ENCODE measurements around the gene ARRDC5. TPM values are rescaled to one million over a fixed set of nuclear protein-coding genes. Genes with fewer than 3 reads are reported as not detected.

The ARRDC5 gene
- total and polyA plus RNA-seq, 2 of the 8 experiments (the other 6 are each of a cell fraction or from before 2014, with no cell fraction given), result not detected

DNA sequence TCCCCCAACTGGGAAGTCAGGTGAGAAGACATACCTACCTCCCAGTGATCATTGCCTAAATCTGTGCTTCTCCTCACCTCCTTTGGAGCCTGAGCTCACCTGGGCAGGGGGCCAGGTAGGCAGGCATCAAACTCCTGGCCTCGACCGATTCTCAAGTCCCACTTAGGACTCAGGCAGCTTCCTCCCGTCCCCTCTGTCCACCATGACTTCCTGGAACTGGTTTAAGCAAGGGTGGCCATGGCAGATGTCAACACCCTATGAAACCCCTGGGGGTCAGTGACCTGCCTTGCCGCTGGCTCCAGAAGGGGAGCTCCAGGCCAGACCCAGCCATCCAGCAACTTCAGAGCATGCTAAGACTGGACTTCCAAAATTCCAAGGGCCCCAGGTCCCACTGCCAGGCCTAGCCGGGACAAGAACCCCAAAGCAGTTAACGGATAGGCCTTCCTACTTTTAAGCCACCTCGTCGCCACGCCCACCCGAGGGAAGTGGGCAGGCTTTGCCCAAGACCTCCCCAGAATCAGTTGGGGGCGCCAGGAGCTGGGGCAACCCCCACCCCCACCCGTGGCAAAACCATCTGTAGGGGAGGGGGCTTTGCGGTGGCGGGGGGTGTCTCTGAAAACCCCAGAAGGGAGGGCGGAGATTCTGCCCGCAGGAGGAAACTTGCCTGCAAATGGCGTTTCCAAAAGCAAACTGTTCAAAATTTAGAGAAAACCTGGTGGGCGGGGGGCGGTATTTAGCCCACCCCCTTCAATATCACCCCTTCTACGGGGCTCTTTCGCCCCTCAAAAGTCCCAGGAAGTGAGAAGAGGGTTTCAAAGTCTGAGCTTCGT lies 35.9 kb downstream of the ARRDC5 start:
- Histone ChIP-seq H3K79me1 (ENCODE audit: low read depth, low read length) (peaks cover 3% of the 10 kb centered on the region; the same call in 1 of the 2 replicates), H4K91ac (replicated peaks; ENCODE audit: insufficient read length, low read length) (no peak overlapping the region), H3K23me2 (ENCODE audit: low read depth, low read length) (no peaks in the 10 kb centered on the region; the same call in 1 of the 2 replicates), H3K14ac (ENCODE audit: insufficient read length) (no peak overlapping the region), H3K79me2 (ENCODE audit: control insufficient read depth in 1 of 2, insufficient read depth in 2 of 2, low read length in 2 of 2) (peaks cover 0 to 6% of the 10 kb centered on the region in 2 experiments; a peak in 2 of 4 replicates), H3K27ac (ENCODE audit: low read depth, low read length) (peak overlapping the region; percentile 46), H2BK120ac (replicated peaks; ENCODE audit: low read depth, low read length) (no peak overlapping the region), H3K4me2 (ENCODE audit: insufficient read depth in 1 of 2, low read depth in 2 of 2, low read length in 2 of 2) (peak overlapping the region; percentile 66 to 91), H2BK12ac (ENCODE audit: low read depth, low read length) (no peak overlapping the region), H2BK5ac (ENCODE audit: low read depth, low read length) (peak overlapping the region; percentile 16; the same call in 1 of the 2 replicates), H3K9me3 (ENCODE audit: insufficient read depth in 2 of 2, low read depth in 1 of 2, low read length in 1 of 2) (no peaks in the 10 kb centered on the region), H3K4ac (replicated peaks; ENCODE audit: insufficient read length, low read depth, low read length) (no peak overlapping the region), H3K18ac (ENCODE audit: extremely low read depth, low read length) (no peak overlapping the region; the same call in 1 of the 2 replicates), H3K9ac (replicated peaks in 1 of 4; ENCODE audit: extremely low read depth in 1 of 4, low read depth in 3 of 4, low read length in 3 of 4) (peak overlapping the region in 3 of 4 experiments; percentile 20 to 58 (median 31); a peak in 3 of 7 replicates), H3K56ac (replicated peaks; ENCODE audit: insufficient read length, low read depth, low read length) (peak overlapping the region; percentile 9), H3K27me3 (replicated peaks in 1 of 4; ENCODE audit: control insufficient read depth in 3 of 4, extremely low read depth in 1 of 4, insufficient read depth in 3 of 4, low read length in 3 of 4) (no peaks in the 10 kb centered on the region), H3K36me3 (ENCODE audit: control insufficient read depth in 2 of 4, insufficient read depth in 4 of 4, low read length in 3 of 4) (no peaks in the 10 kb centered on the region), H3K4me3 (ENCODE audit: extremely low read depth in 1 of 4, insufficient read depth in 2 of 4, low read depth in 3 of 4, low read length in 4 of 4) (peak overlapping the region; percentile 77 to 98 (median 84)), H2BK20ac (ENCODE audit: low read length) (no peak overlapping the region), H4K8ac (ENCODE audit: extremely low read depth, insufficient read depth, low read length) (peak overlapping the region; percentile 64; the same call in 1 of the 2 replicates), H3K4me1 (replicated peaks in 1 of 4; ENCODE audit: control insufficient read depth in 3 of 4, insufficient read depth in 4 of 4, low read length in 3 of 4) (peaks cover 0 to 5% (median 2%) of the 10 kb centered on the region in 4 experiments; a peak in 3 of 7 replicates), H3K23ac (ENCODE audit: insufficient read length) (no peak overlapping the region), H2AK5ac (ENCODE audit: low read depth, low read length) (no peak overlapping the region), H4K5ac (ENCODE audit: insufficient read length, low read depth, low read length) (no peak overlapping the region), H2BK15ac (ENCODE audit: low read length) (no peak overlapping the region), H2AFZ (ENCODE audit: low read length) (no peak overlapping the region), H4K20me1 (replicated peaks in 1 of 2; ENCODE audit: control insufficient read depth in 1 of 2, insufficient read depth in 2 of 2, low read length in 2 of 2) (peaks cover 0 to 7% of the 10 kb centered on the region in 2 experiments)
- FAIRE-seq, result no peak
- CTCF ChIA-PET (ENCODE audit: partially characterized antibody), result interaction anchor here (0.6 to 5.1 kb wide), 16 partner anchors 8 to 288 kb away, joined by 3 to 44 read pairs (median 4); no protein-coding TSS in a partner anchor
- WGBS, 2 experiments (ENCODE audit: extremely low coverage in 1 of 2, insufficient coverage in 1 of 2, insufficient read length in 1 of 2, insufficient replicate concordance in 2 of 2, low coverage in 1 of 2, low lambda C conversion rate in 2 of 2, missing lambda C conversion rate in 1 of 2), result 15% methylated on average over 19 of the region's 22 CpGs; no CpG with 5 or more reads in 1 of the 2 experiments
- POLR2A ChIA-PET (ENCODE audit: partially characterized antibody), result interaction anchor here (0.9 to 1.6 kb wide), 6 partner anchors 8 to 44 kb away, joined by 3 to 4 read pairs (median 4); no protein-coding TSS in a partner anchor
- peak in 1 of 2 experiments; percentile 82 for DNase-seq (ENCODE audit: low read depth in 1 of 2, low spot score in 2 of 2)
- peak; percentile 20 for TF ChIP-seq ASH2L (IDR thresholded peaks at IDR 0.05; ENCODE audit: low read length)
- no peak for TF ChIP-seq BRCA1 (IDR thresholded peaks at IDR 0.05; ENCODE audit: low read depth, low read length)
- no peak for TF ChIP-seq POLR2AphosphoS5 (IDR thresholded peaks at IDR 0.05; ENCODE audit: low read depth, low read length)
- 0 out of 4 replicates have a peak, but pooled peaks of 1 of the 2 experiments have one; percentile 2 for TF ChIP-seq HDAC2 (IDR thresholded peaks at IDR 0.05; ENCODE audit: borderline replicate concordance in 1 of 2, low read depth in 2 of 2, low read length in 2 of 2)
- 0 out of 4 replicates have a peak, but pooled peaks of 1 of the 2 experiments have one; percentile 13 for TF ChIP-seq SIN3A (conservative IDR thresholded peaks at IDR 0.05 in 1 of 2, IDR thresholded peaks at IDR 0.05 in 1 of 2; ENCODE audit: low read depth in 1 of 2, low read length in 2 of 2)
- no peak for TF ChIP-seq POLR2A (IDR thresholded peaks at IDR 0.05; ENCODE audit: control extremely low read depth in 1 of 2, low read depth in 2 of 2, low read length in 2 of 2)
- TF ChIP-seq SAP30 (IDR thresholded peaks at IDR 0.05; ENCODE audit: insufficient read depth, insufficient replicate concordance, low read length), result peak; percentile 66

All from H1 (cell line).